Lower lobe of right lung (tissue), 2 donors: Measurements from ENCODE around the gene WNK2. TPM values are rescaled to one million over a fixed set of nuclear protein-coding genes. Genes with fewer than 3 reads are reported as not detected.

Experiments used
- ATAC-seq, 2 donors: fragments of 200-7000 bp; cut with Tn5 transposase; one replicate each; pipeline ENCODE4 v1.9.1; 2020 to 2022; ENCODE audit warnings: mild to moderate bottlenecking in 2 of 2, moderate library complexity in 2 of 2
- DNase-seq: peaks from one replicate; pipeline ENCODE4 v3.0.0-alpha.2; 2020
- H3K27ac ChIP-seq: fragments of 200-600 bp; one replicate; pipeline ENCODE4 v1.8.0; 2022
- H3K27me3 ChIP-seq: fragments of 200-600 bp; one replicate; pipeline ENCODE4 v1.8.0; 2022; ENCODE audit warnings: low read depth
- H3K36me3 ChIP-seq: fragments of 200-600 bp; one replicate; pipeline ENCODE4 v1.8.0; 2022; ENCODE audit warnings: mild to moderate bottlenecking
- H3K4me1 ChIP-seq: fragments of 200-600 bp; one replicate; pipeline ENCODE4 v1.8.0; 2022
- H3K4me3 ChIP-seq: fragments of 200-600 bp; one replicate; pipeline ENCODE4 v1.8.0; 2022; ENCODE audit warnings: mild to moderate bottlenecking
- H3K9me3 ChIP-seq: fragments of 200-600 bp; one replicate; pipeline ENCODE4 v1.8.0; 2022
- intact Hi-C: fragments of 100-400 bp; cut with DNase I; formaldehyde crosslinking; loops from one replicate; pipeline ENCODE4 v1.11.0; 2022
- total RNA-seq: library from RNA; stranded (reverse); fragmentation: NEBNext Ultra II Directional; extraction: Animal tissue kit (Norgen Biotek cat#: 25700); gene quantifications from one replicate; pipeline ENCODE4 v1.2.1, GENCODE V29; 2021
- TF ChIP-seq, protein P1 (sequence below): fragments of 200-600 bp; IDR thresholded peaks from one replicate; pipeline ENCODE4 v1.8.0; 2022; ENCODE audit warnings: antibody characterized with exemption, mild to moderate bottlenecking
- donor health status: DM: no; HTN: yes; CAD: no; lungs with severe emphysema.

WNK2 gene
- total RNA-seq, 1 donor from 2014 or later = 7.7 TPM

DNA sequence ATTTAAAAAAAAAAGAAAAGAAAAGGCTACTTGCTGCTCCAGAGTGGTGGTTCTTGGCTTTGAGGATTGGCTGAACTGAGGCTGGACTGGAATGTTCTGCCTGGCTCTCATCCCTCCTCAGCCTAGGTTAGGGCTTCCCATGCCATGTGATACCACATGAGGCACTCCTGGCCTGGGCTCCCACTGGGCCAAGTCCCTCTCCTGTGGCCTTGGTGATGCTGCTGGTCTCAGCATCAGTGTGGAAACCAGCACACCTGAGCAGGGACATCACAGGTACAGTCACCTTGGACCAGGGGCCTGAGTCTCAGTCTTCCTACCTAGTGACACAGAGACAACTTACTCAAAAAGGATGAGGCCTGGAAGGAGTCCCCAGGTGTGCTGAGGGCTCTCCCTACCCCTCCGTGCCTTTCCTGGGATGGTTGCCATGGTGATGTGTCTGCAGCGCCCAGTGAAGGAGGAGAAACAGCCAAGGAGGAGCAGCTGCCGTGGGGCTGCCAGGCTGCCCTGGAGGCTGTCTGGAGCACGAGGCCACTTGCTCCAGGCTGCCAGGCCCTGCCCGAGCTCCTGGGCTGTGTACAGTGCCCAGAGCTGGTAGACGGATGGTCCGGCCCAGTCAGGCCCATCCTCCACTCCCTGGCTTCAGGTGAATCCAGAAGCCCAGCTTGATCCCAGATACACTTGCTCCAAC, 71.0 kb downstream of the WNK2 start:
- Histone ChIP-seq H3K9me3 (no peaks in the 10 kb centered on the region), H3K27me3 (no peaks in the 10 kb centered on the region), H3K4me3 (no peak overlapping the region), H3K27ac (no peak overlapping the region), H3K36me3 (no peaks in the 10 kb centered on the region), H3K4me1 (no peaks in the 10 kb centered on the region)
- TF ChIP-seq, protein P1, sequence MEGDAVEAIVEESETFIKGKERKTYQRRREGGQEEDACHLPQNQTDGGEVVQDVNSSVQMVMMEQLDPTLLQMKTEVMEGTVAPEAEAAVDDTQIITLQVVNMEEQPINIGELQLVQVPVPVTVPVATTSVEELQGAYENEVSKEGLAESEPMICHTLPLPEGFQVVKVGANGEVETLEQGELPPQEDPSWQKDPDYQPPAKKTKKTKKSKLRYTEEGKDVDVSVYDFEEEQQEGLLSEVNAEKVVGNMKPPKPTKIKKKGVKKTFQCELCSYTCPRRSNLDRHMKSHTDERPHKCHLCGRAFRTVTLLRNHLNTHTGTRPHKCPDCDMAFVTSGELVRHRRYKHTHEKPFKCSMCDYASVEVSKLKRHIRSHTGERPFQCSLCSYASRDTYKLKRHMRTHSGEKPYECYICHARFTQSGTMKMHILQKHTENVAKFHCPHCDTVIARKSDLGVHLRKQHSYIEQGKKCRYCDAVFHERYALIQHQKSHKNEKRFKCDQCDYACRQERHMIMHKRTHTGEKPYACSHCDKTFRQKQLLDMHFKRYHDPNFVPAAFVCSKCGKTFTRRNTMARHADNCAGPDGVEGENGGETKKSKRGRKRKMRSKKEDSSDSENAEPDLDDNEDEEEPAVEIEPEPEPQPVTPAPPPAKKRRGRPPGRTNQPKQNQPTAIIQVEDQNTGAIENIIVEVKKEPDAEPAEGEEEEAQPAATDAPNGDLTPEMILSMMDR = no peak
- DNase-seq = peak; percentile 25
- intact Hi-C loops = no loop called here
- ATAC-seq = no peak

DNA sequence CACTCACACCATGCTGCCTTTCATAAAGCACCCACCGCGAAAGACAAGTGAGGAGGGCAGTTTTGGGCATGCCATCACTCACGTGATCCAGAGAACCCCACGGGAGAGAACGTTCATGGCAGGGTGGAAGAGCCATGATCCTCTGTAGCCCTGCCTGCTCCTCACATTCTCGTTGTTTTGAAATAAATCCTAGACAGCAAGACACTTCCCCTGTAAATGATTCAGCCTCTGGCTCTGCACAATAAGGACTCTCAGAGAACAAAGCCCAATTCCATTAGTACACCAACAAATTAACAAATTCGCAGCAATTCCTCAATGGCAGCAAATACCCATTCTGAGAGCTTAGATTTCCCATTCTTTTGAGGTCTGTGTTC, 71.5 kb downstream of the WNK2 start:
- ATAC-seq (no peak), DNase-seq (no peak)
- intact Hi-C loops = no loop called here
- Histone ChIP-seq H3K36me3 (no peaks in the 10 kb centered on the region), H3K4me1 (no peaks in the 10 kb centered on the region), H3K4me3 (no peak overlapping the region), H3K27me3 (no peaks in the 10 kb centered on the region), H3K27ac (no peak overlapping the region), H3K9me3 (no peaks in the 10 kb centered on the region)
- TF ChIP-seq, protein P1 = no peak

DNA sequence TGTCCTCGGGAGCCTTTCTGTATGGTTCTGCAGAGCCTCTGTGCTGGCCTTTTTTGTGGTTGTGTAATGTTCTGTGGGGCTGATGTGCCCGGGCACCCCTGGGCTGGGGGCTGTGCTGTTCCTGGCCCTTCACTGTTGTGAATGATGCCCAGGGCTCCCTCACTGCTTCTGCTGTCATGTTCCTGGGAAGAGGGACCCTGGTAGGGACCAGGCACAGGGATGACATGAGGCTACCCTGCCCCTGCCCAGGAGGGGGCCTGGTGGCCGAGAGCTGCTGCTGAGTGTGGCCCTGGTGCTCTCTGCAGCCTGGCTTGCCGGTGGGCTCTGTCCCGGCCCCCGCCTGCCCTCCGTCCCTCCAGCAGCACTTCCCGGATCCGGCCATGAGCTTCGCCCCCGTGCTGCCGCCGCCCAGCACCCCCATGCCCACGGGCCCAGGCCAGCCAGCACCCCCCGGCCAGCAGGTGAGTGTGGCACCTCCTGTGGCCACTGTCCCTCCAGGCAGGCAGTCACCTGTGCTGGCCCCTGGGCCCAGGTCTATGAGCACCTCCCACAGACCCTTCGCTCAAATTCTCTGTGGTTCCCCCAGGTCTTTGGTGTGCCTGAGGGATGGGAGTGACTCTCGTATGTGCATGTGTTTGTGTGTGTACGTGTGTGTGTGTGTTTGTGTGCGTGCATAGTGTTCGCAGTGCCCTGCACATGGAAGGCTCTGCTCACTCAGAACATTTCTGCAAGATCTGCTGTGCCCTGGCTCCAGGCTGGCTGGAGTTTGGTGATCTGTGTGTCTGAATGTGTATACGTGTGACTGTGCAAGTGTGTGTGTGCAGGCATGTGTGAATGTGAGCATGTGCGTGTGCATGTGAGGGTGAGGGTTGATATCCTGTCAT, 72.3 kb downstream of the WNK2 start:
- DNase-seq (peak; percentile 20), ATAC-seq (no peak)
- intact Hi-C loops = no loop called here
- no peak overlapping the region for H3K27ac ChIP-seq
- H3K4me3 ChIP-seq = no peak overlapping the region
- TF ChIP-seq, protein P1 = no peak
- no peaks in the 10 kb centered on the region for H3K36me3 ChIP-seq
- H3K27me3 ChIP-seq = no peaks in the 10 kb centered on the region
- no peaks in the 10 kb centered on the region for H3K9me3 ChIP-seq
- no peaks in the 10 kb centered on the region for H3K4me1 ChIP-seq

DNA sequence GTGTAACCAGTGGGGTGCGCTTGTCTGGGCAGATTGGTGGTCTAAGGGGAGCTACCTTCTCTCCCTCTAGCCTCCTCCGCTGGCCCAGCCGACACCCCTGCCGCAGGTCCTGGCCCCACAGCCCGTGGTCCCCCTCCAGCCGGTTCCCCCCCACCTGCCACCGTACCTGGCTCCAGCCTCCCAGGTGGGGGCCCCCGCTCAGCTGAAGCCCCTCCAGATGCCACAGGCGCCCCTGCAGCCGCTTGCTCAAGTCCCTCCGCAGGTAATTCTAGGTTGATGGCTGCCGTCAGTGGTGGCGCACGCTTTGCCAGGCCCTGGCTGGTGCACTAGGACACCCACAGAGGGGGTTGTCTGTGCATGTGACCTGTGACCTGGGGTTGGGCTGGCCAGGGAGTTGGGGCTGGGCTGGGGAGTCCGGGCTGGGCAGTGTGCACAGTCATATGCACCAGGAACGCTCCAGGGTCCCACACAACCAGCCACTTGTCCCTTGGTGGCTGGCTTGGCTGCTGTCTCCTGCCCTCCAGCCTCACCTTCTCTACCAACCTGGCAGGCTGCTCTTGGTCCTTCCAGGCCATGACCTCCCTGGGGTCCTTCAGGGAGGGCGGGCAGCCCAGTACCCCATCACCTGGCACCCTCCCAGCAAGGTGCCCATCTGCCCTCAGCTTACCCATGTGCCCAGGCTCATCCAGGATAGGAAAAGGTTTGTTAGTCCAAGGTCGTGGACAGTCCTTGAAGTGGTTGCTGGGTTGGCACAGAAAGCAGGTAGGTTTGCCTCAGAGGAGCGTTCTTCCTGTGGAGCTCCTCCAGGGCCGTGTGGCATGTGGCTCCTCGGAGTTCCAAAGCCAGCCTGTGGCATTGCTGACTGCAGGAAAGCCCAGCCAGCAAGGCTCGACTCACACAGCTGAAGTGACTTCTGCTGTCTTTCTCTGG, 73.2 kb downstream of the WNK2 start:
- H3K36me3 ChIP-seq = no peaks in the 10 kb centered on the region
- TF ChIP-seq, protein P1 = no peak
- no peaks in the 10 kb centered on the region for H3K27me3 ChIP-seq
- intact Hi-C loops = no loop called here
- ATAC-seq (no peak), DNase-seq (peak; percentile 38)
- no peak overlapping the region for H3K27ac ChIP-seq
- no peaks in the 10 kb centered on the region for H3K9me3 ChIP-seq
- H3K4me3 ChIP-seq = no peak overlapping the region
- H3K4me1 ChIP-seq = no peaks in the 10 kb centered on the region

DNA sequence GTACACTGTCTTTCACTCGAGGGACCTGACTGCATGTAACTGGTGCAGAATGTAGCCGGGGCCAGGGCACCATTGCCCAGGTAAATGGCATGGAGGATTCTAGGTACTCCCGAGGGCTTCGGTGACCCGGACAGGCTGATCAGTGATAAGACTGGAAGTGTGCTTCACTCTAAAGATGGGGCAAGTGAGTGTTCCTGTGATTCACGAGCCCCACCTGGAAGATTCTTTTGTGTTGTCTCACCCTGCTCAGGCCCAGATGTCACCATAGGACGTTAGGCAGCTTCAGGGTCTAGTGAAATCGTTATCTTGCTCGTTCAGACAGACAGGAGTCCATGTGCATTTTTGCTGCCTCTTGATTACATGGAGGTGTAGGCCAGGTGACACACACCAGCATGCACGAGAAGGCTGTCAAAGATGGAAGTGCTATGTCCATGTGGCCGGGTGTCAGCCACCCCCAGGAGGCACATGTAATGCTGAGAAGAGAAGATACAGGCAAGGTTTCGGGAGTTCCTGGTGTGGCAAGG, 73.9 kb downstream of the WNK2 start:
- no peak for ATAC-seq
- Histone ChIP-seq H3K27ac (no peak overlapping the region), H3K36me3 (no peaks in the 10 kb centered on the region), H3K9me3 (no peaks in the 10 kb centered on the region), H3K4me3 (no peak overlapping the region), H3K27me3 (no peaks in the 10 kb centered on the region), H3K4me1 (no peaks in the 10 kb centered on the region)
- intact Hi-C loops = no loop called here
- DNase-seq = peak; percentile 10
- TF ChIP-seq, protein P1 = no peak
